Left forelimb (tissue), 1 donor: ENCODE measurements around the gene SPPL2B.
"Not testable (repeated sequence)": the region's sequence is repeated elsewhere in the genome, so short reads cannot be mapped to it uniquely, and the experiment has no call there.

ENCODE experiments used
- DNase-seq: peaks from one replicate; pipeline ENCODE4 v3.0.0-alpha.2; 2018; ENCODE audit warnings: low spot score

Gene SPPL2B

DNA sequence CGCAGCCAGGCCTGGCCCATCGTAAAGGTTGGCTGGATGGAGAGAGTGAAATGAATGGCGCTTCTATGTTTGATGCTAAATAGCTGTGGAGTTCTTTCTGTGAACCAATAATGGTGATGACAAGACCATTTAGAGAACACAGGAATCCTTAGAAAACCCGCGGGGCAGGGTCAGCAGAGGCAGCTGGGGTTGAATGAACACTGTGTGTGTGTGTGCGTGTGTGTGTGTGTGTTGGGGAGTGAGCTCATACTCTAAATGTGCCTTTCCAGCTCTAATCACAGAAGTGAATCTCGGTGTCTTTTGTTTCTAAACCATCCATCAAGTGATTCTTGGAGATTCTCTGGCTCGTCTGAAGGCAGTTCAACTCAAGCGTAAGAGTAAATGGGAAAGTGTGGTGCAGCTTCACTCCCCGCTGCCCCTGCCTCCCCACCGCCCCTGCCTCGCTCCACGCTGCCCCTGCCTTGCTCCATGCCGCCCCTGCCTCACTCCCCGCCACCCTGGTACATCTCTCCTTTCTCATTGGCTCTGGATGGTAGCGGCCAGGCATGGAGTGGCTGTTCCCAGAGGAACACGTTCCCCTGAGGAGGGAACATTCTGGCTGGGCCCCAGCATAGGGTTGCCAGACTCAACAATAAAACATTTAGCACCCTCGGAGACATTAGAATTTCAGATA lies 52.8 kb downstream of the SPPL2B start:
- DNase-seq: no peak

DNA sequence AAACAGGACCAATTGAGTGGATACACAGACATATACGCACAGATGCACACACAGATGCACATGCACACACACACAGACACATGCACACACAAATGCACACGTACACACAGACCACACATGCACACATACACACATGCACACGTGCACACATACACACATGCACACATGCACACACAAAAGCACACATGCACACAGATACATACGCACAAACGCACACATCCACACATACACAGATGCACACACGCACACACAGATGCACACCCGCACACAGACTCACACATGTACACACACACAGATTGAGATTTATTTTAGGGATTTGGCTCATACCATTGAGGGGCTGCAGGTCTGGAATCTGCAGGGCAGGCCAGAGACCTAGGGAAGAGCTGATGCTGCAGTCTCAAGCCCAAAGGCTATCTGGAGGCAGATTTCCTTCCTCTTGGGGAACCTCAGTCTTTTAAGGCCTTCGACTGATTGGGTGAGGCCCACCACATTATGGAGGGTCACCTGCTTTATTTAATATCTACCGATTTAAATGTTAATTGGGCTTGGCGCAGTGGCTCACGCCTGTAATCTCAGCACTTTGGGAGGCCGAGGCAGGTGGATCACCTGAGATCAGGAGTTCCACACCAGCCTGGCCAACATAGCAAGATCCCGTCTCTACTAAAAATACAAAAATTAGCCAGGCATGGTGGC lies 54.2 kb downstream of the SPPL2B start:
- DNase-seq: no peak

- DNase-seq: no peak
These were observed 56.7 kb downstream of the SPPL2B start for GRCh38 chr19:2385053-2385721.

- DNase-seq: no peak
These were observed 59.1 kb downstream of the SPPL2B start for GRCh38 chr19:2387367-2388288.

GRCh38 chr19:2389594-2389993 lies 61.1 kb downstream of the SPPL2B start:
- DNase-seq: no peak

- DNase-seq: no peak
These were observed 62.7 kb downstream of the SPPL2B start for GRCh38 chr19:2391118-2391725.

DNA sequence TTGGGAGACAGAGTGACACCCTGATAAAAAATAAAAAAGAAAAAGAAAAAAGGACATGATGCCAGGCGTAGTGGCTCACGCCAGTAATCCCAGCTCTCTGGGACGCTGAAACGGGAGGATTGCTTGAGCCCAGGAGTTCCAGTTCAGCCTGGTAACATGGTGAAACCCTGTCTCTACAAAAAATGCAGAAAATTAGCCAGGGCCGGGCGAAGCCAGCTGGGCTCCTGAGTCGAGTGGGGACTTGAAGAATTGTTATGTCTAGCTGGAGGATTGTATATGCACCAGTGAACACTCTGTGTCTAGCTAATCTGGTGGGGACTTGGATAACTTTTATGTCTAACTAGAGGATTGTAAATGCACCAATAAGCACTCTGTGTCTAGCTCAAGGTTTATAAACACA lies 63.9 kb downstream of the SPPL2B start:
- no peak for DNase-seq

GRCh38 chr19:2392899-2393298 lies 64.4 kb downstream of the SPPL2B start:
- DNase-seq: not testable (repeated sequence)

DNA sequence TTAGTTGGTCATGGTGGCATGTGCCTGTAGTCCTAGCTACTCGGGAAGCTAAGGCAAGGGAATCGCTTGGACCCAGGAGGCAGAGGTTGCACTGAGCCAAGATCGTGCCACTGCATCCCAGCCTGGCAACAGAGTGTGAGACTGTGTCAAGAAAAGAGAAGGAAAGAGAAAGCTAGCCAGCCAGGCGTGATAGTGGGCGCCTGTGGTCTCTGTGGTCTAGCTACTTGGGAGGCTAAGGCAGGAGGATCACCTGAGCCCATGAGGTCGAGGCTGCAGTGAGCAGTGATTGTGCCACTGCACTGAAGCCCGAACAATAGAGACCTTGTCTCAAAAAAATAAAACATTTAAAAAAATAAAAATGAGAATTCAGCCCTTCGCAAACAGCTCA lies 65.6 kb downstream of the SPPL2B start:
- no peak for DNase-seq

GRCh38 chr19:2394442-2395292 lies 66.2 kb downstream of the SPPL2B start:
- DNase-seq: no peak

DNA sequence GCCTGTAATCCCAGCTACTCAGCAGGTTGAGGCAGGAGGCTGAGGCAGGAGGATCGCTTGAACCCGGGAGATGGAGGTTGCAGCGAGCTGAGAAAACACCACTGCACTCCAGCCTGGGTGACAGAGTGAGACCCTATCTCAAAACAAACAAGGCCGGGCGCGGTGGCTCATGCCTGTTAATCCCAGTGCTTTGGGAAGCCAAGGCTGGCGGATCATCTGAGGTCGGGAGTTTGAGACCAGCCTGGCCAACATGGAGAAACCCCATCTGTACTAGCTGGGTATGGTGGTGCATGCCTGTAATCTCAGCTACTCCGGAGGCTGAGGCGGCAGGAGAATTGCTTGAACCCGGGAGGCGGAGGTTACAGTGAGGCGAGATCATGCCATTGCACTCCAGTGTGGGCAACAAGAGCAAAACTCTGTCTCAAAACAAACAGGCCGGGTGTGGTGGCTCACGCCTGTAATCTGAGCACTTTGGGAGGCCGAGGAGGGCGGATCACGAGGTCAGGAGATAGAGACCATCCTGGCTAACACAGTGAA lies 66.9 kb downstream of the SPPL2B start:
- DNase-seq: not testable (repeated sequence)

DNA sequence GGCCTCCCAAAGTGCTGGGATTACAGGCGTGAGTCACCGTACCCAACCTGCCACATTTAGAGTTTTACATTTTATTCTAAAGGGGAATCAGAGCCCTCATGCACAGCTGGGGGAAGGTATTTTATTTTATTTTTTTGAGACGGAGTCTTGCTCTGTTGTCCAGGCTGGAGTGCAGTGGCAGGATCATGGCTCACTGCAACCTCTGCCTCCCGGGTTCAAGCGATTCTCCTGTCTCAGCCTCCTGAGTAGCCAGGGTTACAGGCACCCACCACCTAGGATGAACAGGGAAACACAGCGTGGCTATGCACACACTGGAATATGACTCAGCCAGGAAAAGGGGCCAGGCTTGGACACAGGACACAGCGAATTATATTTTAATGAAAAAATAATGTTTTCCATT lies 68.7 kb downstream of the SPPL2B start:
- not testable (repeated sequence) for DNase-seq

GRCh38 chr19:2398735-2399305 lies 70.3 kb downstream of the SPPL2B start:
- no peak for DNase-seq

- DNase-seq: no peak
These were observed 71.1 kb downstream of the SPPL2B start for GRCh38 chr19:2399582-2399981.
